NCI-H1048 (cell line): ENCODE results near the gene TUBGCP3.
A peak's percentile ranks its signal among the peaks of the same experiment; 100 is the strongest.
"Not testable (repeated sequence)": the region's sequence is repeated elsewhere in the genome, so short reads cannot be mapped to it uniquely, and the experiment has no call there.

Source experiments
- DNase-seq: peaks from one replicate; lab custom pipeline; 2025; lab: John Stamatoyannopoulos, UW

TUBGCP3 gene, protein sequence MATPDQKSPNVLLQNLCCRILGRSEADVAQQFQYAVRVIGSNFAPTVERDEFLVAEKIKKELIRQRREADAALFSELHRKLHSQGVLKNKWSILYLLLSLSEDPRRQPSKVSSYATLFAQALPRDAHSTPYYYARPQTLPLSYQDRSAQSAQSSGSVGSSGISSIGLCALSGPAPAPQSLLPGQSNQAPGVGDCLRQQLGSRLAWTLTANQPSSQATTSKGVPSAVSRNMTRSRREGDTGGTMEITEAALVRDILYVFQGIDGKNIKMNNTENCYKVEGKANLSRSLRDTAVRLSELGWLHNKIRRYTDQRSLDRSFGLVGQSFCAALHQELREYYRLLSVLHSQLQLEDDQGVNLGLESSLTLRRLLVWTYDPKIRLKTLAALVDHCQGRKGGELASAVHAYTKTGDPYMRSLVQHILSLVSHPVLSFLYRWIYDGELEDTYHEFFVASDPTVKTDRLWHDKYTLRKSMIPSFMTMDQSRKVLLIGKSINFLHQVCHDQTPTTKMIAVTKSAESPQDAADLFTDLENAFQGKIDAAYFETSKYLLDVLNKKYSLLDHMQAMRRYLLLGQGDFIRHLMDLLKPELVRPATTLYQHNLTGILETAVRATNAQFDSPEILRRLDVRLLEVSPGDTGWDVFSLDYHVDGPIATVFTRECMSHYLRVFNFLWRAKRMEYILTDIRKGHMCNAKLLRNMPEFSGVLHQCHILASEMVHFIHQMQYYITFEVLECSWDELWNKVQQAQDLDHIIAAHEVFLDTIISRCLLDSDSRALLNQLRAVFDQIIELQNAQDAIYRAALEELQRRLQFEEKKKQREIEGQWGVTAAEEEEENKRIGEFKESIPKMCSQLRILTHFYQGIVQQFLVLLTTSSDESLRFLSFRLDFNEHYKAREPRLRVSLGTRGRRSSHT

DNA sequence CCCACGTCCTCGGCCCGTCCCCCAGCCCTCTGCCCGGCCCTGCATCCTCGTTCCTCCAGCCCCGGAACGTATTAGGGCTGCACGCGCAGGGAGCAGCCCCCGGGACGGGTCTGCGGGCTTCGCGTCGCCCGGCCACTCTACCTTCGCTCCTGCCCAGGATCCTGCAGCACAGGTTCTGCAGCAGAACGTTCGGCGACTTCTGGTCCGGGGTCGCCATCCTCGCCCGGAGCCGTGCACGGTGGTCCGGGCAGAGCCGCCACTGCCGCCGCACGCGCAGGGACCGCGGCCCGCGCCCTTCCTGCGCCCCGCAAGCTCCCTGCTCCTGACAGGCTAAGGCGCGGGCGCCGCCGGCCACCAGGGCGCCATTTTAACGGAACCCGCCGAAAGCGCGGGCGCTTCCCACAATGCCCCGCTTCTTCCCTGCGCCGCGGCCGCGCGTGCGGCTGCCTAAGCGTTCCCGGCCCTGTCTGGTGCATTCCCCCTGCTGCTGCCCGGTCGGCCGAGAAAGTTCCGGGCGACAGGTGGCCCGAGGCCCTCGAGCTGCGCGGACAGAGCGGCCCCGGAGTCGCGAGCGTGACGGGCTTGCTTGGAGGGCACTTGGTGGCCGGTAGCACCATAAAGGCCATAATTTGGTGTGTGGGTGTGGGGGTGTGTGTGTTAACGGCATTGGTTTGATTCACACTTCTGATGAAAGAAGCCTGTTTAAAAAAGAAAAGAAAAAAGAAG is at the start of gene TUBGCP3:
Gene TUBGCP3, minus strand, starts transcription at position 390 of the 726 bp plus-strand sequence. Its CDS starts 173 bp downstream, at position 217.
- DNase-seq, result peak; percentile 49

DNA sequence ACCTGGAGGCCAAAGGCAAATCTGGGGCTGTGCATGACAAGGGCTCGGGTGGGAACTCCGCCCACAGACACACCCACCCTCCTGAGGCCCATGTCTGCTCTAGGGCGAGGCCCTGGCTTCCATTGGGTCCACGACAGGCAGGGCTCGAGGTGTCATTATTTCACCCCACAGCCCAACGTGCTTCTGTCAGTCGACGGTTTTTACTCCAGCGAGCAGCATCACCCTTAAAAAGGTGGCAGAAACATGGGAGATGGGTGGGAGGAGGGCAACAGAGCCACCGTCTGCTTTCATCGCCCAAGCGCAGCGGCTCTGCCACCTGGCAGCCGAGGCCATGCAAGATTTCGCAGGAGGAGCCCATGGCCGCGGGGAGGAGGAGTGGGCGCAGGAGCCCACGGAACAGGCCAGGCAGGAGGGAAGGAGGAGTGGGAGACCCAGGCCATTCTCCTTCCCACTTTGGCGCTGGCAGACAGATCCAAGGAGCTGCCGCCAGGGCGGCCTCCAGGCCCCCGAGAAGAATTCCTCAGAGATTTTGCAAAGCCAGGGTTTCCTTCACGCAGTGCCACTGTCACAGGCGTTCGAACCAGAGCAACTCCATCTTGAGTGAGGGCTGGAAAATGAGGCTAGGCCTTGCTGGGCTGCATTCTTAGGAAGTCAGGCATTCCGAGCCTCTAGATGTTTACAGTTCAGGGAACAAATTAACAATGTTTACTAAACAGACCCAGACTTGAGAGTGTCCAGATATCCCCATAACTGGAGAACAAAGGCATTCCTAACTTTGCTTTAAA is 49.3 kb upstream of the TUBGCP3 start:
- DNase-seq, result no peak

- no peak for DNase-seq
These were observed 48.5 kb upstream of the TUBGCP3 start for GRCh38 chr13:112636401-112636975.

- DNase-seq, result no peak
These were observed 47.4 kb upstream of the TUBGCP3 start for GRCh38 chr13:112635323-112635722.

GRCh38 chr13:112634102-112634501 is 46.1 kb upstream of the TUBGCP3 start:
- DNase-seq, result no peak

GRCh38 chr13:112630226-112630625 is 42.3 kb upstream of the TUBGCP3 start:
- not testable (repeated sequence) for DNase-seq

GRCh38 chr13:112629161-112629560 is 41.2 kb upstream of the TUBGCP3 start:
- DNase-seq, result no peak

DNA sequence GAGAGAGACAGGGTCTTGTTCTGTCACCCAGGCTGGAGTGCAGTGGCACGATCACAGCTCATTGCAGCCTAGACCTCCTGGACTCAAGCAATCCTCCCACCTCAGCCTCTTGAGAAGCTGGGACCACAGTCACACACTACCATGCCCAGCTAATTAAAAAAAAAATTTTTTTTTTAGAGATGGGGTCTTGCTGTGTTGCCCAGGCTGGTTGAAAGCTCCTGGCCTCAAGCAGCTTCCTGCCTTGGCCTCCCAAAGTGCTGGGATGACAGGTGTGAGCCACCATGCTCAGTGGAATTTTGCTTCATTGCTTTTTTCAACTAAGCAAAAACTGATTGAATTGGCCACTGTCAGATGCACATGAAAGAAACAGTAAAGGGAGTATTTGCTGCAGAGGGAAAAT is 39.7 kb upstream of the TUBGCP3 start:
- not testable (repeated sequence) for DNase-seq

- no peak for DNase-seq
These were observed 39.2 kb upstream of the TUBGCP3 start for GRCh38 chr13:112627161-112627560.

DNA sequence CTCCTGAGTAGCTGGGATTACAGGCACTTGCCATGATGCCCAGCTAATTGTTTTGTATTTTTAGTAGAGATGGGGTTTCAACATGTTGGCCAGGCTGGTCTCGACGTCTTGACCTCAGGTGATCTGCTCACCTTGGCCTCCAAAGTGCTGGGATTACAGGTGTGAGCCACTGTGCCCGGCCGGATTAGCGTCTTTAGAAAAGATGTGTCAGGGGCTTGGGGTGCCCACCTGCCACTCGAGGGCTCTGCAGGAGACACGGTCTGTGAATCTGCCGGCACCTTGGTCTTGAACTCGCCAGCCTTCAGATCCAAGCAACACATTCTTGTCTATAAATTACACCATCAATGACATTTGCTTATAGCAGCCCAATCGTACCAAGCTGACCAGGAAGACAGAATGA is 38.8 kb upstream of the TUBGCP3 start:
- no peak for DNase-seq

GRCh38 chr13:112626124-112626523 is 38.2 kb upstream of the TUBGCP3 start:
- no peak for DNase-seq

DNA sequence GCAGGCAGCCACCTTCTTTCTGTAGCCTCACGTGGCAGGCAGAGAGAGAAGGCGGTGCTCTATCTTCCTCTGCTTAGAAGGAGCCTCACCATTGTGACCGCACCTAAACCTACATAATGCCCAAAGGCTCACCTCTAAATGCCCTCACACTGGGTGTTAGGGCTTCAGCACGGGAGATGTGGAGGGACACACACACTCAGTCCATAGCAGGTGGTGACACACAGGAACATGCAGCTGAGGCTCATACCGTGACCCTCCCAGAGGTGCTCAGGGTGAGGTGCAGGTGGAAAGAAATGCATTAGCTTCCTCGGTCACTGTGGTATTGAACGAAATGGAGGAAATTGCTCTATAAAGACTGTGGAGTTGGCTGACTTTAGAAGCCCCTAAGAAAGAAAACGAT is 37.7 kb upstream of the TUBGCP3 start:
- no peak for DNase-seq

GRCh38 chr13:112624602-112625430 is 36.9 kb upstream of the TUBGCP3 start:
- DNase-seq, result no peak

GRCh38 chr13:112624040-112624439 is 36.1 kb upstream of the TUBGCP3 start:
- no peak for DNase-seq

GRCh38 chr13:112623051-112623711 is 35.2 kb upstream of the TUBGCP3 start:
- no peak for DNase-seq

- no peak for DNase-seq
These were observed 34.4 kb upstream of the TUBGCP3 start for GRCh38 chr13:112622375-112622774.

- no peak for DNase-seq
These were observed 32.0 kb upstream of the TUBGCP3 start for GRCh38 chr13:112619730-112620631.

DNA sequence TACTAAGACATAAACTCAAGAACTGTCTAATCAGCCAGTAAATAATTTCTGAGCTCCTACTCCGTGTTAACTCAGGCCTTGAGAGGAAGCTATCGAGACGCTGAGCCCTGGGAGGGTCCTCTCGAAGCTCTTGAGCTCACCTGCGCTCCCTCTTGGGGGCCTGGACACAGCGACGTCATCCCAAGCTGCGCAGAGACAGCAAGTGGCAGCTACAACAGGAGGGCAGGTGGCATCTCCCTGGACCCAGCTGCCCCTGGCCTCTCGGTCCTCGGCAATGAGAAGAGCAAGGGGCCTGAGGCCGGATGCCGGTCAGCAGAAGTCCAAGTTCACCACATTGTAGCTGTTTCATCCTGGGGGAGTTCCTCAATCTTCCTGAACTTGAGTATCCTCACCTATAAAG is 30.5 kb upstream of the TUBGCP3 start:
- no peak for DNase-seq
